ENCODE results near the gene ERP29. TPM values are rescaled to one million over a fixed set of nuclear protein-coding genes. Genes with fewer than 3 reads are reported as not detected.
"Not testable (repeated sequence)": the region's sequence is repeated elsewhere in the genome, so short reads cannot be mapped to it uniquely, and the experiment has no call there.

Gene ERP29
- polyA plus RNA-seq, 1 donor from 2014 or later: 159 TPM

DNA sequence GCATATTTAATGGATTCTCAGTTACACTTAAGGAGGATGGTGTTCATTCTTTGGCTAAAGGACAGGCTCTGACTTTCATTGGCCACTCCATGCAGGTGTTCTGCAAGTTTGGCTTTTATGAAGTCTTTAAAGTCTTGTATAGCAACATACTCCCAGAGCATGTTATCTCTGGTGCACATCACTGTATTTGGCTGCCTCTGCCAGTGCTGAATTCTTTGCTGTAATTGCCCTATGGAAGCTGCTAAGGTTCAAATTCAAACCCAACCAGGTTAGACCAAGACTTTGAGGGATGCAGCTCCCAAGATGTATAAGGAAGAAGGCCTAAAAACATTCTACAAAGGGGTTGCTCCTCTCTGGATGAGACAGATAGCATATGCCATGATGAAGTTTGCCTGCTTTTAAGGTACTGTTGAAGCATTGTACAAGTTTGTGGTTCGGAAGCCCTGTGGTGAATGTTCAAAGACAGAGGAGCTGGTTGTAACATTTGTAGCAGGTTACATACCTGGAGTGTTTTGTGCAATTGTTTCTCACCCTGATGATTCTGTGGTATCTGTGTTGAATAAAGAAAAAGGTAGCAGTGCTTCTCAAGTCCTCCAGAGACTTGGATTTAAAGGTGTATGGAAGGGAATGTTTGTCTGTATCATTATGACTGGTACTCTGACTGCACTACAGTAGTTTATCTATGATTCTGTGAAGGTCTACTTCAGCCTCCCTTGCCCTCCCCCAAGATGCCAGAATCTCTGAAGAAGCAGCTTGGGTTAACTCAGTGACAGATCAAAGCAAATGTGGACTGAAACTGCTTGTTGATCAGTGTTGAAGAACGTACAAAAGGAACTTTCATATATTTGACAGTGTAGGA, 19.7 kb upstream of the ERP29 start:
- TF ChIP-seq RAD21 (conservative IDR thresholded peaks at IDR 0.05): no peak
- TF ChIP-seq CTCF (IDR thresholded peaks at IDR 0.05; ENCODE audit: poor library complexity, severe bottlenecking): no peak
- TF ChIP-seq, protein P1, sequence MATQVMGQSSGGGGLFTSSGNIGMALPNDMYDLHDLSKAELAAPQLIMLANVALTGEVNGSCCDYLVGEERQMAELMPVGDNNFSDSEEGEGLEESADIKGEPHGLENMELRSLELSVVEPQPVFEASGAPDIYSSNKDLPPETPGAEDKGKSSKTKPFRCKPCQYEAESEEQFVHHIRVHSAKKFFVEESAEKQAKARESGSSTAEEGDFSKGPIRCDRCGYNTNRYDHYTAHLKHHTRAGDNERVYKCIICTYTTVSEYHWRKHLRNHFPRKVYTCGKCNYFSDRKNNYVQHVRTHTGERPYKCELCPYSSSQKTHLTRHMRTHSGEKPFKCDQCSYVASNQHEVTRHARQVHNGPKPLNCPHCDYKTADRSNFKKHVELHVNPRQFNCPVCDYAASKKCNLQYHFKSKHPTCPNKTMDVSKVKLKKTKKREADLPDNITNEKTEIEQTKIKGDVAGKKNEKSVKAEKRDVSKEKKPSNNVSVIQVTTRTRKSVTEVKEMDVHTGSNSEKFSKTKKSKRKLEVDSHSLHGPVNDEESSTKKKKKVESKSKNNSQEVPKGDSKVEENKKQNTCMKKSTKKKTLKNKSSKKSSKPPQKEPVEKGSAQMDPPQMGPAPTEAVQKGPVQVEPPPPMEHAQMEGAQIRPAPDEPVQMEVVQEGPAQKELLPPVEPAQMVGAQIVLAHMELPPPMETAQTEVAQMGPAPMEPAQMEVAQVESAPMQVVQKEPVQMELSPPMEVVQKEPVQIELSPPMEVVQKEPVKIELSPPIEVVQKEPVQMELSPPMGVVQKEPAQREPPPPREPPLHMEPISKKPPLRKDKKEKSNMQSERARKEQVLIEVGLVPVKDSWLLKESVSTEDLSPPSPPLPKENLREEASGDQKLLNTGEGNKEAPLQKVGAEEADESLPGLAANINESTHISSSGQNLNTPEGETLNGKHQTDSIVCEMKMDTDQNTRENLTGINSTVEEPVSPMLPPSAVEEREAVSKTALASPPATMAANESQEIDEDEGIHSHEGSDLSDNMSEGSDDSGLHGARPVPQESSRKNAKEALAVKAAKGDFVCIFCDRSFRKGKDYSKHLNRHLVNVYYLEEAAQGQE (IDR thresholded peaks at IDR 0.05; ENCODE audit: borderline replicate concordance): no peak
- TF ChIP-seq TAF1 (IDR thresholded peaks at IDR 0.05; ENCODE audit: low read depth): no peak
- no peak for TF ChIP-seq EP300 (conservative IDR thresholded peaks at IDR 0.05; ENCODE audit: poor library complexity, severe bottlenecking)
- TF ChIP-seq SMC3 (conservative IDR thresholded peaks at IDR 0.05; ENCODE audit: poor library complexity): no peak
- no peak for TF ChIP-seq EZH2 (IDR thresholded peaks at IDR 0.05; ENCODE audit: borderline replicate concordance, insufficient read depth, low read length, poor library complexity, severe bottlenecking)
- H3K27ac ChIP-seq (ENCODE audit: low read length): no peak overlapping the region
- H3K9ac ChIP-seq (ENCODE audit: low read length): no peak overlapping the region
- H3K9me2 ChIP-seq (ENCODE audit: insufficient read depth, low read length): no peaks in the 10 kb centered on the region
- no peaks in the 10 kb centered on the region for H3F3A ChIP-seq (ENCODE audit: insufficient read depth, low read length, poor library complexity, severe bottlenecking)
- no peaks in the 10 kb centered on the region for H4K20me1 ChIP-seq (ENCODE audit: insufficient read depth)
- H2AFZ ChIP-seq (ENCODE audit: low read depth, low read length): no peak overlapping the region
- H3K4me3 ChIP-seq (ENCODE audit: low read length): no peak overlapping the region
- H3K27me3 ChIP-seq (ENCODE audit: insufficient read depth, low read depth, low read length): no peaks in the 10 kb centered on the region
- H3K9me3 ChIP-seq (ENCODE audit: low read length): no peaks in the 10 kb centered on the region
- no peak overlapping the region for H3K4me2 ChIP-seq (ENCODE audit: low read length)
- no peaks in the 10 kb centered on the region for H3K36me3 ChIP-seq (ENCODE audit: insufficient read depth, low read length)
- no peaks in the 10 kb centered on the region for H3K79me2 ChIP-seq (replicated peaks; ENCODE audit: insufficient read depth, low read length)

- not testable (repeated sequence) for H3K36me3 ChIP-seq (ENCODE audit: insufficient read depth, low read length); H3K9me2 ChIP-seq (ENCODE audit: insufficient read depth, low read length); H3K27me3 ChIP-seq (ENCODE audit: insufficient read depth, low read depth, low read length); H3K4me2 ChIP-seq (ENCODE audit: low read length); H3F3A ChIP-seq (ENCODE audit: insufficient read depth, low read length, poor library complexity, severe bottlenecking); H3K9me3 ChIP-seq (ENCODE audit: low read length); H4K20me1 ChIP-seq (ENCODE audit: insufficient read depth); H3K27ac ChIP-seq (ENCODE audit: low read length); H3K4me3 ChIP-seq (ENCODE audit: low read length); H2AFZ ChIP-seq (ENCODE audit: low read depth, low read length); H3K9ac ChIP-seq (ENCODE audit: low read length); H3K79me2 ChIP-seq (replicated peaks; ENCODE audit: insufficient read depth, low read length)
Measured at GRCh38 chr12:111994211-111995111, 18.8 kb upstream of the ERP29 start.

Measured in neural cell (in vitro differentiated cells).